Stimulated activated CD4-positive, alpha-beta T cell treated with anti-CD3 and anti-CD28 coated beads, TNF-alpha, amount 100 ng/mL, for 4 hours (primary cell): ENCODE measurements around the gene CLECL1.
"Not testable (repeated sequence)": the region's sequence is repeated elsewhere in the genome, so short reads cannot be mapped to it uniquely, and the experiment has no call there.

Experiments used
- DNase-seq, 3 experiments: peaks; one replicate each; pipeline ENCODE4 v3.0.0-alpha.2; 2020; ENCODE audit warnings: low read depth in 3 of 3

Gene CLECL1

DNA sequence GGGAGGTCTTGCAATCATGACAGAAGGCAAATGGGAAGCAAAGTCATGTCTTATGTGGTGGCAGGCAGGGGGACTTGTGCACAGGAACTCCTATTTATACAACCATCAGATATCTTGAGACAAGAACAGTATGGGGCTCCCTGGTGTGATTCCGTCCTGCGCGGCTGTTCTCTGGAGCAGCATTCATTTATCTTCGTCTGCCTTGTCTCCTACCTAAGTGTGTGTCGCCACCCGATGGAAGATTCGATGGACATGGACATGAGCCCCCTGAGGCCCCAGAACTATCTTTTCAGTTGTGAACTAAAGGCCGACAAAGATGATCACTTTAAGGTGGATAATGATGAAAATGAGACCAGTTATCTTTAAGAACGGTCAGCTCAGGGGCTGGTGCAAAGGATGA is 37.7 kb downstream of the CLECL1 start:
- not testable (repeated sequence) for DNase-seq

DNA sequence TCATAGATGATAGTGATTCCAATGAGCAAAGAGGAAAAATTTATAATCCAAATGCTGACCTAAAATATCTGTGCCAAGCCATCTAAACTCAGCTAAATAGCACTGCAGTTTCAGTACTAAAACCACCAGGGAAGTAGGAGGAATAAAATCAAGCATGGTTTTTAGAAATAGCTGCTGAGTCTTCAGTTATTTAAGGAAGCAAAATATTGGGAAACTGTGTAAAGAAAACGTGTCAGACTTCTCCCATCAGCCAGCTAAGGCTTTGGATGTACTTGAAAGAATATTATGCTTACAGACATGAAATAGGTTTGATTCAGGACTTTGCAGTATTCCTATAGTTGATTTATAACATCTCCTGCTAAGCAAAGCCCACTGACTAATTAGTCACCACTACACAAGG is 38.7 kb downstream of the CLECL1 start:
- DNase-seq: no peak

DNA sequence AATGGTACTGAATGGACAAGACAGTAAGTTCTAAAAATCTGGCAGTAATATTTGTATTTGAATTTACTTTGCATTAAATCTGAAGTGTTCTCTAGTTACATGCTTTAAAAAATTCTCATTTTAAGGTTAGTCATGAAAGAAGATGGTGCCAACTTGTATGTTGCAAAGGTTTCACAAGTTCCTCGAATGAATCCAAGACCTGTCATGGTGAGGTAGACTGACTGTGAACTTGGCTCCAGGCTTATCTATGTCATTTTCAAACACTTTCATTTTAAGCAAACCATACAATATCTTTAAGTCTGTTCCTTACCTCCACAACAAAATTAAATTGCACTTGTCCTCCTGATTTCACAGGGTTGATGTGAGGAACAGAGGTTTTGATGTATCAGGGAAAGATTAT is 40.0 kb downstream of the CLECL1 start:
- DNase-seq: no peak

DNA sequence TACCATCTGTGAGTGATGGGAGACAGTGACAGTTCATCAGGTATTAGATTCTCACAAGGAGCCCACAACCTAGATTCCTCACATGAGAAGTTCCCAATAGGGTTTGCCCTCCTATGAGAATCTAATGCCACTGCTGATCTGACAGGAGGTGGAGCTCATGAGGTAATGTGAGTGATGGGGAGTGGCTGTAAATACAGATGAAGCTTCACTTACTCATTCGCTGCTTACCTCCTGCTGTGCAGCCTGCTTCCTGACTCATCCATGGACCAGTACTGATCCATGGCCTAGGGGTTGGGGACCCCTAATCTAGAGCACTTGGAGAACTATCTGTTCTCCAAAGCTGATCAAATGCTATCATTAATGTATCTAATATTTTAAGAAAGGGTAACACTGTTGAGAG is 45.7 kb downstream of the CLECL1 start:
- DNase-seq: no peak

DNA sequence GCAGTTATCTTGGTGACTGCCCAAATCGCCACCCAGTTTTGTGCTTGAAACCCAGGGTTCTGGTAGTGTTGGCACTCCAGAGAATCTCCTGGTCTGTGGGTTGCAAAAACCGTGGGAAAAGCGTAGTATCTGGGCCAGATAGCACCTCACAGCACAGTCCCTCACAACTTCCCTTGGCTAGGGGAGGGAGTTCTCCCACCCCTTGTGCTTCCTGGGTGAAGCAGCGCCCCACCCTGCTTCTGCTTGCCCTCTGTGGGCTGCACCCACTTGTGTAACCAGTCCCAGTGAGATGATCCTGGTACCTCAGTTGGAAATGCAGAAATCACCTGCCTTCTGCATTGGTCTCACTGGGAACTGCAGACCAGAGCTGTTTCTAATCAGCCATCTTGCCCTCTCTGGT is 47.0 kb downstream of the CLECL1 start:
- DNase-seq: no peak

DNA sequence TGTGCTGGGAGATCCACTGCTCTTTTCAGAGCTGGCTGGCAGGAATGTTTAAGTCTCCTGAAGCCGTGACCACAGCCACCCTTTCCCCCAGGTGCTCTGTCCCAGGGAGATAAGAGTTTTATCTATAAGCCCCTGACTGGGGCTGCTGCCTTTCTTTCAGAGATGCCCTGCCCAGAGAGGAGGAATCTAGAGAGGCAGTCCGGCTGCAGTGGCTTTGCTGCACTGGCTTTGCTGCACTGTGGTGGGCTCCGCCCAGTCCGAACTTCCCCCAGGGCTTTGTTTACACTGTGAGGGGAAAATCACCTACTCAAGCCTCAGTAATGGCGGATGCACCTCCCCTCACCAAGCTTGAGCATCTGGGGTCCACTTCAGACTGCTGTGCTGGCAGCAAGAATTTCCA is 47.5 kb downstream of the CLECL1 start:
- not testable (repeated sequence) for DNase-seq

DNA sequence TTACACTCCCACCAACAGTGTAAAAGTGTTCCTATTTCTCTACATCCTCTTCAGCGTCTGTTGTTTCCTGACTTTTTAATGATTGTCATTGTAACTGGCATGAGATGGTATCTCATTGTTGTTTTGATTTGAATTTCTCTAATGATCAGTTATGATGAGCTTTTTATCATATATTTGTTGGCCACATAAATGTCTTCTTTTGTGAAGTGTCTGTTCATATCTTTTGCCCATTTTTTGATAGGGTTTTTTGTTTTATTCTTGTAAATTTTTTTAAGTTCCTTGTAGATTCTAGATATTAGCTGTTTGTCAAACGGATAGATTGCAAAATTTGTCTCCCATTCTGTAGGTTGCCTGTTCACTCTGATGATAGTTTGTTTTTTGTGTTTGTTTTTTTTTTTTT is 49.9 kb downstream of the CLECL1 start:
- not testable (repeated sequence) for DNase-seq

DNA sequence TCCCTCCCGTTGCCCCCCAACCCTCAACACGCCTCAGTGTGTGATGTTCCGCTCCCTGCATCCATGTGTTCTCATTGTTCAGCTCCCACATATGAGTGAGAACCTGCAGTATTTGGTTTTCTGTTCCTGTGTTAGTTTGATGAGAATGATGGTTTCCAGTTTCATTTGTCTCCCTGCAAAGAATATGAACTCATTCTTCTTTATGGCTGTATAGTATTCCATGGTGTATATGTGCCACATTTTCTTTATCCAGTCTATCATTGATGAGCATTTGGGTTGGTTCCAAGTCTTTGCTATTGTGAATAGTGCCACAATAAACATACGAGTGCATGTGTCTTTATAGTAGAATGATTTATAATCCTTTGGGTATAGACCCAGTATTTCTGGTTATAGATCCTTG is 50.4 kb downstream of the CLECL1 start:
- not testable (repeated sequence) for DNase-seq

DNA sequence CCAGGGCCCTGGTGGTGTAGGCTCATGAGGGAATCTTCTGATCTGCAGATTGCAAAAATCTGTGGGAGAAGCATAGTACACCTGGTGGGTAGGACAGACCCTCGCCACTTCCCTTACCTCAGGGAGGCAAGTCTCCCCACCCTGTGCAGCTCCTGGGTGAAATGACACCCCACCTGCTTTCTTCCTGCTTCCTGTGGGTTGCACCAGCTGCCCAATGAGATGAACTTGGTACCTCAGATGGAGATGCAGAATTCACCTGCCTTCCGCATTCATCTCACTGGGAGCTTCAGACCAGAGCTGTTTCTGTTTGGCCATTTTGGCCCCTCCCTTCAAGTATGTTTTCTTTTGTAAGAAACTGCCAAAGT is 58.7 kb downstream of the CLECL1 start:
- DNase-seq: no peak

DNA sequence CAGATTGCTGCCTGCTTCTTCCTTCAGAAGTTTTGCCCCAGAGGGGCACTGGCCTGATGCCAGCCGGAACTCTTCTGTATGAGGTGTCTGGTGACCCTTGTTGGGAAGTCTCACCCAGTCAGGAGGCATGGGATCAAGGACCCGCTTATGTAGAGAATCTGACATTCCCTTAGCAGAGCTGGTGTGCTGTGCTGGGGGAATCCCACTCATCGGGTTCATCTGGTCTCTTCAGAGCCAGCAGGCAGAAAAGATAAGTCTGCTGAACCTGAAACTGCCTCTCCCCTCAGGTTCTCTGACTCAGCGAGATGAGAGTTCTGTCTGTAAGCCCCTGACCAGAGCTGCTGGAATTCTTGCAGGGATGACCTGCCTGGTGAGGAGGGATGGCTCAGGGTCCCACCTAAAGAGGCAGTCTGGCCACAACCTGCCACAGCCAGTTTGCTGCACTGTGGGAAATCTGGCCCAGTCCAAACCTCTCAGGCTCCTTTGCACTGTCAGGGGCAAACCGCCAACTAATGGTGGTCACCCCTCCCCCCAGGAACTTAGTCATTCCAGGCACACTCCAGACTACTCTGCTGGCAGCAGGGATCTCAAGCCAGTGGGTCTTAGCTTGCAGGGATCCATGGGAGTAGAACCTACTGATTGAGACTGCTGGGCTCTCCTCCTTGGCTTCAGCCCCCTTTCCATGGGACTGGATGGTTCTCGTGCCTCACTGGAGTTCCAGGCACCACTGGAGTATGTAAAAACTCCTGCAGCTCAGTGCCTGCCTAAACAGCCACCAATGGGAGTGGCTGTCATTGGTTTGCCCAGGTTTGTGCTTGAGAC is 59.3 kb downstream of the CLECL1 start:
- DNase-seq: no peak
